ENCODE measurements around the gene KCNQ1. TPM values are rescaled to one million over a fixed set of nuclear protein-coding genes. Genes with fewer than 3 reads are reported as not detected.

The KCNQ1 gene
- total RNA-seq, 4 donors from 2014 or later = 5.6 to 46.8 (median 24.6) TPM

- DNase-seq = no peak
- no peaks in the 10 kb centered on the region for H3K36me3 ChIP-seq
- H3K9me3 ChIP-seq = no peaks in the 10 kb centered on the region
- H3K4me1 ChIP-seq = peaks cover 0 to 13% (median 5%) of the 10 kb centered on the region in 4 donors
- H3K27ac ChIP-seq = no peak overlapping the region
- in situ Hi-C loops (cut with MboI; ENCODE audit: low pct_ligation_motif_present in 1 of 4, low pct_unique_long_range_greater_than_20kb in 1 of 4, low sequenced_read_pairs in 3 of 4) (no loop called here), intact Hi-C loops (cut with DNase I; ENCODE audit: low total_unique reads) (no loop called here)
- H3K4me3 ChIP-seq = no peak overlapping the region
- WGBS, 2 donors (ENCODE audit: low coverage in 1 of 2) = 88% methylated on average over 18 of the region's 25 CpGs; no CpG with 5 or more reads in 1 of the 2 donors
- H3K27me3 ChIP-seq = no peaks in the 10 kb centered on the region
- TF ChIP-seq POLR2AphosphoS5 (IDR thresholded peaks at IDR 0.05) = no peak
- TF ChIP-seq CTCF (IDR thresholded peaks at IDR 0.05) = no peak
- TF ChIP-seq EP300 (IDR thresholded peaks at IDR 0.05; ENCODE audit: low read depth) = no peak
- TF ChIP-seq POLR2A (IDR thresholded peaks at IDR 0.05) = no peak
Measured at GRCh38 chr11:2838676-2839294, 394.0 kb downstream of the KCNQ1 start.

DNA sequence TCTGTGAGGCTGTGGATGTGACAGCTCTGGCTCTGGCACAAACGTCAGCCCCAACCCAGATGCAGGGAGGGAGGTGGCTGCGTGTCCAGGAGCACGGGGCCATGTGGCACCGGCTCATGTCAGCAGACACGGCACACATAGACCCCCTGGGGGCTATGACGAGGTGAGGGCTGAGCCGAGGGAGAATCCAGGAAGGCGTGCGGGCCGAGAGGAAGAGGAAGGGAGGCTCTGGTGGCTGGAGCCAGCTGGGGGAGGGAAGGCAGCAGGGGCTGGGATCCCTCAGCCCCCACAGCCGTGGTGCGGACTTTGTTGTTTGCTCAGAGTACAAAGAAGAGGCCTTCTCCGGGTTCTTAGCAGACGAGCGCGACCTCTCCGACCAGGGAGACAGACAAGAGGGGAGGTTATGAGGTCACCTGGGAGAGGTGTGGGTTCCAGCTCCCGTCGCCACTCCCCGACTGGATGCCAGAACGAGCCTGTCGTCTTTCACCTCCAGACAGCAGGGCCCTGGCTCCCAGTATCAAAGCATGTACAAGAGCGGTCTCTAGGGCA lies 394.7 kb downstream of the KCNQ1 start:
- H3K27me3 ChIP-seq = no peaks in the 10 kb centered on the region
- 89% methylated on average over 23 of the region's 23 CpGs; no CpG with 5 or more reads in 1 of the 2 donors for WGBS, 2 donors (ENCODE audit: low coverage in 1 of 2)
- no peaks in the 10 kb centered on the region for H3K36me3 ChIP-seq
- H3K4me1 ChIP-seq = peaks cover 0 to 13% (median 5%) of the 10 kb centered on the region in 4 donors
- intact Hi-C loops (cut with DNase I; ENCODE audit: low total_unique reads) (no loop called here), in situ Hi-C loops (cut with MboI; ENCODE audit: low pct_ligation_motif_present in 1 of 4, low pct_unique_long_range_greater_than_20kb in 1 of 4, low sequenced_read_pairs in 3 of 4) (no loop called here)
- no peak overlapping the region for H3K4me3 ChIP-seq
- no peaks in the 10 kb centered on the region for H3K9me3 ChIP-seq
- no peak for DNase-seq
- TF ChIP-seq POLR2AphosphoS5 (IDR thresholded peaks at IDR 0.05) (no peak), POLR2A (IDR thresholded peaks at IDR 0.05) (no peak), EP300 (IDR thresholded peaks at IDR 0.05; ENCODE audit: low read depth) (no peak), CTCF (IDR thresholded peaks at IDR 0.05) (no peak)
- H3K27ac ChIP-seq = no peak overlapping the region

DNA sequence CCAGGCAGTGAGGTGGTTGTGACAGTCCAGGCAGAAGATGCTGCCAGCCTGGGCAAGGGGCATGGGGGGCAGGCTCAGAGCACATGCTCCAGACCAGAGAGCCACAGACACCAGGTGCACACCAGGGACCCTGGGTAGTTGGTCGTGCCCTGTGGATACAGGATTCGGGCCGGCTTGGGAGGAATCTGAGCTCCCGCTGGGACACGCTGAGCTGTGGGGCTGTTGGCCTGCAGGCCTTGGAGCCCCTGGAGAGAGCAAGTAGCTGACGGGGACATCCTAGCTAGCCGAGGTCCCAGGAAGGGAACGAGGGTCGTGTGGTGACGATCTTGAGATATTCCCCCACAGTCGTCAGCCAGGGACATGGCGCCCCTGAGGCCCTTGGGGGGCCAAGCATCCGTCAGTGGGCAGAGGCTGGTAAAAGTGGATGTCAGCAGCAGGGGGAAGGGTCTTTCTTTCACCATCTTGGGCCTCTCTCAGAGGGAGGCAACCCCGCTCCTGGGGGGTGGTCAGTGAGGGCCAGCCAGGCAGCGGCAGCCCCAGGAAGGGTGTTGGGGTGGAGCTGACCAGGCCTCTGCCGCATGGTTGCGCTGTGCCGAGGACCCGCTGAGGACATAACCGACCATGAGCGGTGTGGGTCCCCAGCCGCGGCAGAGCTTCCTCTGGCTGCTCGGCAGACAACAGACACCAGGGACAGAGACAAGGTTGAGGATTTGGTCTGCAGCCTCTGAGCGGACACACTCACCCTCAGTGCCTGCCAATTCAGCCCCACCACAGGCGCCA lies 396.8 kb downstream of the KCNQ1 start:
- no peak for DNase-seq
- no peak overlapping the region for H3K27ac ChIP-seq
- H3K4me1 ChIP-seq = peaks cover 0 to 10% (median 5%) of the 10 kb centered on the region in 4 donors
- no peaks in the 10 kb centered on the region for H3K27me3 ChIP-seq
- no peaks in the 10 kb centered on the region for H3K36me3 ChIP-seq
- in situ Hi-C loops (cut with MboI; ENCODE audit: low pct_ligation_motif_present in 1 of 4, low pct_unique_long_range_greater_than_20kb in 1 of 4, low sequenced_read_pairs in 3 of 4) = no loop called here
- intact Hi-C loops (cut with DNase I; ENCODE audit: low total_unique reads) = no loop called here
- WGBS, 2 donors (ENCODE audit: low coverage in 1 of 2) = 90% methylated on average over 26 of the region's 26 CpGs; no CpG with 5 or more reads in 1 of the 2 donors
- H3K9me3 ChIP-seq = no peaks in the 10 kb centered on the region
- no peak overlapping the region for H3K4me3 ChIP-seq
- TF ChIP-seq POLR2AphosphoS5 (IDR thresholded peaks at IDR 0.05) = no peak
- no peak for TF ChIP-seq CTCF (IDR thresholded peaks at IDR 0.05)
- TF ChIP-seq POLR2A (IDR thresholded peaks at IDR 0.05) = no peak
- no peak for TF ChIP-seq EP300 (IDR thresholded peaks at IDR 0.05; ENCODE audit: low read depth)

- no peak overlapping the region for H3K4me3 ChIP-seq
- DNase-seq = no peak
- TF ChIP-seq CTCF (IDR thresholded peaks at IDR 0.05) = no peak
- TF ChIP-seq POLR2AphosphoS5 (IDR thresholded peaks at IDR 0.05) = no peak
- TF ChIP-seq POLR2A (IDR thresholded peaks at IDR 0.05) = no peak
- no peak for TF ChIP-seq EP300 (IDR thresholded peaks at IDR 0.05; ENCODE audit: low read depth)
- WGBS, 2 donors (ENCODE audit: low coverage in 1 of 2) = 96% methylated on average over 16 of the region's 16 CpGs; no CpG with 5 or more reads in 1 of the 2 donors
- intact Hi-C loops (cut with DNase I; ENCODE audit: low total_unique reads) (no loop called here), in situ Hi-C loops (cut with MboI; ENCODE audit: low pct_ligation_motif_present in 1 of 4, low pct_unique_long_range_greater_than_20kb in 1 of 4, low sequenced_read_pairs in 3 of 4) (no loop called here)
- no peak overlapping the region for H3K27ac ChIP-seq
- H3K9me3 ChIP-seq = no peaks in the 10 kb centered on the region
- H3K4me1 ChIP-seq = no peaks in the 10 kb centered on the region
- H3K36me3 ChIP-seq = no peaks in the 10 kb centered on the region
- no peaks in the 10 kb centered on the region for H3K27me3 ChIP-seq
Measured at GRCh38 chr11:2842876-2843275, 398.1 kb downstream of the KCNQ1 start.
